GM10266 (cell line): Measurements from ENCODE around the gene KLHL8.

Source experiments
- DNase-seq: peaks from one replicate; pipeline ENCODE4 v3.0.0; 2012; ENCODE audit errors: extremely low spot score
- CTCF ChIP-seq: IDR thresholded peaks from 2 replicates; pipeline ENCODE4 v1.5.1; 2012; ENCODE audit warnings: mild to moderate bottlenecking, low read depth; ENCODE audit not compliant: control insufficient read depth, insufficient read depth; ENCODE audit errors: missing control alignments

Gene KLHL8

GRCh38 chr4:87257523-87257922, 37.1 kb upstream of the KLHL8 start:
- no peak for DNase-seq
- TF ChIP-seq CTCF = no peak

- DNase-seq = no peak
- TF ChIP-seq CTCF = no peak
These were observed 35.3 kb upstream of the KLHL8 start for GRCh38 chr4:87255755-87256154.

- no peak for DNase-seq
- TF ChIP-seq CTCF = no peak
These were observed 30.7 kb upstream of the KLHL8 start for GRCh38 chr4:87251106-87251505.

- no peak for DNase-seq
- no peak for TF ChIP-seq CTCF
These were observed 29.9 kb upstream of the KLHL8 start for GRCh38 chr4:87250294-87250693.

- TF ChIP-seq CTCF = no peak
These were observed 29.1 kb upstream of the KLHL8 start for GRCh38 chr4:87249332-87250019.

GRCh38 chr4:87243426-87244053, 23.1 kb upstream of the KLHL8 start:
- no peak for DNase-seq
- TF ChIP-seq CTCF = no peak

More at GRCh38 chr4:87249332-87250019, 29.1 kb upstream of the KLHL8 start:
- no peak for DNase-seq

- TF ChIP-seq CTCF = no peak
- no peak for DNase-seq
These were observed 20.9 kb upstream of the KLHL8 start for GRCh38 chr4:87241336-87241735.
